Hepatocyte (in vitro differentiated cells): ENCODE results near the gene KDM3B.

Experiments
- CTCF ChIP-seq: fragments of 200-600 bp; sonication (generic); IDR thresholded peaks from 2 replicates; pipeline ENCODE4 v1.5.1; 2016; ENCODE audit warnings: antibody characterized with exemption, mild to moderate bottlenecking; ENCODE audit not compliant: poor library complexity
- EZH2phosphoT487 ChIP-seq: fragments of 200-600 bp; sonication (generic); IDR thresholded peaks from one replicate; pipeline ENCODE4 v1.6.1; 2018; ENCODE audit warnings: antibody characterized with exemption, mild to moderate bottlenecking, low read depth, moderate library complexity; ENCODE audit not compliant: unreplicated experiment, severe bottlenecking

DNA sequence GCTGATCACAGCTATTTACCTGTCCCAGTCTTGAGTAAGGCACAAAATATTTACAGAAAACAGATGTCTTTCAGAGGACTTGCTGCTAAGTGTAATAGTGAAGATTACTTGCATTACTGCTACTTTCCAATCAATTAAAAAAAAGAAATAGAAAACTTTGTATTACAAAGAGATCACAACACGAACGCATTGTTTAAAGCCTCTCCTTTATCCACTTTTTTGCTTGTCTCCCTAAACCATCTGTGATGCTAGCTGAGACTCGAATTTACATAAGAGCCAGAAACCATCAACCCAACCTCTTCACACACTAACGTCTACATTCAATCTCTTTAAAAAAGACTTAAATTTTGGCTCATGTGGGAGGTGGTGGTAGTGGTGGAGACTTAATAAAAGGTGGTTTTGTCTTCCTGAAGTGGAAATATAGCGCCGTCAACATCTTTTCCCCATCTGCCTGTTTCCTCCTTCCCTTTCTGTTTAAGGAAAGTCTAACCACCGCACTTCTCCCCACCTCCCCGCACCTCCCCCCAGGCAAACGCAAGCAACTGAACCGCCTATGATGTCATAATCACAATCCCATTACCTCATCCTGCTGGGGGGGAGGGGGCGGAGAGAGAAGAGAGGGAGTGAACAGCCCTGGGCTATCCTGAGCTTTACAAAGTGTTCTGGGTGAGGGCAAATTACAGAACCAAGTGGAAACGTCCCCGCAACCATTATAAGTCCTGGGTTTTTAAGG is 15.4 kb upstream of the KDM3B start:
- TF ChIP-seq CTCF (no peak), EZH2phosphoT487 (no peak)
